HL-60 (cell line): Measurements from ENCODE around the gene NEURL1.

Experiments
- DNase-seq, 2 experiments: peaks; one replicate each; pipeline ENCODE4 v3.0.0-alpha.2; 2010 to 2020; ENCODE audit warnings: low read depth in 1 of 2, low spot score in 1 of 2
- H3K27ac ChIP-seq: fragments of 250-450 bp; sonication (Bioruptor Pico); replicated peaks from 2 replicates; pipeline ENCODE4 v1.5.1; 2020; ENCODE audit warnings: mild to moderate bottlenecking, moderate library complexity
- H3K27me3 ChIP-seq: fragments of 250-450 bp; sonication (Bioruptor Pico); 2 replicates; pipeline ENCODE4 v1.5.1; 2021; ENCODE audit warnings: mild to moderate bottlenecking, moderate library complexity; ENCODE audit not compliant: insufficient read depth, poor library complexity, severe bottlenecking
- H3K4me3 ChIP-seq: replicated peaks from 2 replicates; pipeline ENCODE4 v1.5.1; 2011; ENCODE audit warnings: mild to moderate bottlenecking, control low read depth, low read length; ENCODE audit not compliant: insufficient read depth
- GABPA ChIP-seq: IDR thresholded peaks from 2 replicates; pipeline ENCODE4 v1.6.1; 2012; ENCODE audit warnings: low read depth
- POLR2AphosphoS5 ChIP-seq: IDR thresholded peaks from 2 replicates; pipeline ENCODE4 v1.6.1; 2012; ENCODE audit warnings: low read depth
- SPI1 ChIP-seq: IDR thresholded peaks from 2 replicates; pipeline ENCODE4 v1.6.1; 2012; ENCODE audit warnings: low read depth, mild to moderate bottlenecking, borderline replicate concordance
- TF ChIP-seq, protein P1 (sequence below): IDR thresholded peaks from 2 replicates; pipeline ENCODE4 v1.6.1; 2012; ENCODE audit warnings: low read depth; ENCODE audit not compliant: insufficient replicate concordance
- TF ChIP-seq, protein P2 (sequence below): IDR thresholded peaks from one replicate; pipeline ENCODE4 v1.5.1; 2011; ENCODE audit warnings: low read length, control low read depth, inconsistent platforms; ENCODE audit not compliant: insufficient read depth

Gene NEURL1

DNA sequence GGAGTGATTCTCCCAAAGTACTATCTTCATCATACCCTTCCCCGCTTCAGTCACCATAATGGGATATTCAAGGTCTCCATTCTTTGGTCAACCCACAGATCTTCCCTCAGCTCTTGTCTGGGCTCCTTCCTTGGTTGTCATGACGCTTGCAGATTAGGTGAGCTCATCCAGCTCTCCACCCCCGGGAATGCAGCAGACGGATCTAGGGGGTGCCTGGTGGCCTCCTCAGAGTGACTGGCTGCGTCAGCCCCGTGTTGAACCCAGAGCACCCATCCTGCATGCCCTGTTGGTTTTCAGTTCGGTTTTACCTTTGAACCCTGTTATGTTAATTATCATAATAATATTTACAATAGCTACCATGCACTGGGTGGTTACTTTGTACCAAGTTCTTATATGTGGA lies 6.4 kb downstream of the NEURL1 start:
- DNase-seq, result no peak
- Histone ChIP-seq H3K4me3 (no peak overlapping the region), H3K27me3 (peaks cover 21% of the 10 kb centered on the region), H3K27ac (no peak overlapping the region)
- TF ChIP-seq POLR2AphosphoS5 (no peak), SPI1 (no peak), GABPA (no peak)
- TF ChIP-seq, protein P1, sequence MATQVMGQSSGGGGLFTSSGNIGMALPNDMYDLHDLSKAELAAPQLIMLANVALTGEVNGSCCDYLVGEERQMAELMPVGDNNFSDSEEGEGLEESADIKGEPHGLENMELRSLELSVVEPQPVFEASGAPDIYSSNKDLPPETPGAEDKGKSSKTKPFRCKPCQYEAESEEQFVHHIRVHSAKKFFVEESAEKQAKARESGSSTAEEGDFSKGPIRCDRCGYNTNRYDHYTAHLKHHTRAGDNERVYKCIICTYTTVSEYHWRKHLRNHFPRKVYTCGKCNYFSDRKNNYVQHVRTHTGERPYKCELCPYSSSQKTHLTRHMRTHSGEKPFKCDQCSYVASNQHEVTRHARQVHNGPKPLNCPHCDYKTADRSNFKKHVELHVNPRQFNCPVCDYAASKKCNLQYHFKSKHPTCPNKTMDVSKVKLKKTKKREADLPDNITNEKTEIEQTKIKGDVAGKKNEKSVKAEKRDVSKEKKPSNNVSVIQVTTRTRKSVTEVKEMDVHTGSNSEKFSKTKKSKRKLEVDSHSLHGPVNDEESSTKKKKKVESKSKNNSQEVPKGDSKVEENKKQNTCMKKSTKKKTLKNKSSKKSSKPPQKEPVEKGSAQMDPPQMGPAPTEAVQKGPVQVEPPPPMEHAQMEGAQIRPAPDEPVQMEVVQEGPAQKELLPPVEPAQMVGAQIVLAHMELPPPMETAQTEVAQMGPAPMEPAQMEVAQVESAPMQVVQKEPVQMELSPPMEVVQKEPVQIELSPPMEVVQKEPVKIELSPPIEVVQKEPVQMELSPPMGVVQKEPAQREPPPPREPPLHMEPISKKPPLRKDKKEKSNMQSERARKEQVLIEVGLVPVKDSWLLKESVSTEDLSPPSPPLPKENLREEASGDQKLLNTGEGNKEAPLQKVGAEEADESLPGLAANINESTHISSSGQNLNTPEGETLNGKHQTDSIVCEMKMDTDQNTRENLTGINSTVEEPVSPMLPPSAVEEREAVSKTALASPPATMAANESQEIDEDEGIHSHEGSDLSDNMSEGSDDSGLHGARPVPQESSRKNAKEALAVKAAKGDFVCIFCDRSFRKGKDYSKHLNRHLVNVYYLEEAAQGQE, result no peak
- TF ChIP-seq, protein P2, sequence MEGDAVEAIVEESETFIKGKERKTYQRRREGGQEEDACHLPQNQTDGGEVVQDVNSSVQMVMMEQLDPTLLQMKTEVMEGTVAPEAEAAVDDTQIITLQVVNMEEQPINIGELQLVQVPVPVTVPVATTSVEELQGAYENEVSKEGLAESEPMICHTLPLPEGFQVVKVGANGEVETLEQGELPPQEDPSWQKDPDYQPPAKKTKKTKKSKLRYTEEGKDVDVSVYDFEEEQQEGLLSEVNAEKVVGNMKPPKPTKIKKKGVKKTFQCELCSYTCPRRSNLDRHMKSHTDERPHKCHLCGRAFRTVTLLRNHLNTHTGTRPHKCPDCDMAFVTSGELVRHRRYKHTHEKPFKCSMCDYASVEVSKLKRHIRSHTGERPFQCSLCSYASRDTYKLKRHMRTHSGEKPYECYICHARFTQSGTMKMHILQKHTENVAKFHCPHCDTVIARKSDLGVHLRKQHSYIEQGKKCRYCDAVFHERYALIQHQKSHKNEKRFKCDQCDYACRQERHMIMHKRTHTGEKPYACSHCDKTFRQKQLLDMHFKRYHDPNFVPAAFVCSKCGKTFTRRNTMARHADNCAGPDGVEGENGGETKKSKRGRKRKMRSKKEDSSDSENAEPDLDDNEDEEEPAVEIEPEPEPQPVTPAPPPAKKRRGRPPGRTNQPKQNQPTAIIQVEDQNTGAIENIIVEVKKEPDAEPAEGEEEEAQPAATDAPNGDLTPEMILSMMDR, result no peak

- H3K4me3 ChIP-seq, result no peak overlapping the region
- DNase-seq, result no peak
- TF ChIP-seq, protein P2, result no peak
- no peak for TF ChIP-seq POLR2AphosphoS5
- TF ChIP-seq, protein P1, result no peak
- TF ChIP-seq GABPA, result no peak
- peaks cover 15% of the 10 kb centered on the region for H3K27me3 ChIP-seq
- H3K27ac ChIP-seq, result no peak overlapping the region
Observed at GRCh38 chr10:103500481-103500880, 7.0 kb downstream of the NEURL1 start.

DNA sequence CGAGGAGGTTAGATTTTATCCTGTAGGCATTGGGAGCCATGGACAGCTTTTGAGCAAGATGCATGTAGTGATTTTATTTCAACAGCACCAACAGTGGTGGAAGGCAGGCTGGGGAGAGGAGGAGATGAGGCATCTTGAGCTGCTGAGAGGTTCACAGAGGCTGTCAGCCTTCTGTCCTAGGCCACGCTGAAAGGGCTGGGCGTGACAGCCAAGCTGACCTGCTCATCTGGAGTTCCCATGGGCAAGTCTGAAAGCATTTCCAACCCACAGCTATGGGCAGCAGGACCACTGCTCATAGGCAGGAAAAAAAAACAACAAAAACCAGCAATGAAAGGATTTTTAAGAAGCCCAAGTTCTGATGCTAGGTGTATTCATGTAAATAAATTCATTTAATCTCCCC lies 7.7 kb downstream of the NEURL1 start:
- Histone ChIP-seq H3K27ac (no peak overlapping the region), H3K27me3 (peaks cover 9% of the 10 kb centered on the region), H3K4me3 (no peak overlapping the region)
- TF ChIP-seq, protein P2, result no peak
- no peak for TF ChIP-seq POLR2AphosphoS5
- no peak for TF ChIP-seq SPI1
- no peak for TF ChIP-seq GABPA
- TF ChIP-seq, protein P1, result no peak
- DNase-seq, result no peak
